HG03521 (cell line): Measurements from ENCODE around the gene ZNF577.

Experiments used
- ATAC-seq: cut with Tn5 transposase; IDR thresholded peaks from one replicate; pipeline ENCODE4 v1.9.1; 2021; ENCODE audit warnings: mild to moderate bottlenecking, moderate library complexity; ENCODE audit not compliant: unreplicated experiment

ZNF577 gene

GRCh38 chr19:51873097-51873496, 14.7 kb downstream of the ZNF577 start:
- no peak for ATAC-seq

GRCh38 chr19:51861870-51862622, 25.7 kb downstream of the ZNF577 start:
- no peak for ATAC-seq

- ATAC-seq, result no peak
Measured at GRCh38 chr19:51837145-51837544, 50.6 kb downstream of the ZNF577 start.

- no peak for ATAC-seq
Measured at GRCh38 chr19:51830274-51830673, 57.5 kb downstream of the ZNF577 start.

- ATAC-seq, result no peak
Measured at GRCh38 chr19:51824281-51825005, 63.3 kb downstream of the ZNF577 start.

- no peak for ATAC-seq
Measured at GRCh38 chr19:51822946-51823345, 64.8 kb downstream of the ZNF577 start.

GRCh38 chr19:51822325-51822724, 65.4 kb downstream of the ZNF577 start:
- no peak for ATAC-seq

GRCh38 chr19:51821921-51822320, 65.8 kb downstream of the ZNF577 start:
- ATAC-seq, result no peak

- no peak for ATAC-seq
Measured at GRCh38 chr19:51821456-51821855, 66.3 kb downstream of the ZNF577 start.
